GM10248 (cell line): Measurements from ENCODE around the gene CHRNA4.
"Not testable (repeated sequence)": the region's sequence is repeated elsewhere in the genome, so short reads cannot be mapped to it uniquely, and the experiment has no call there.

Source experiments
- CTCF ChIA-PET: fragments of 300-600 bp; sonication (Branson Sonifier 250); formaldehyde crosslinking; extraction: SDS; loops from one replicate; lab custom pipeline; 2021; ENCODE audit warnings: antibody characterized with exemption; lab: Yijun Ruan, JAX
- POLR2A ChIA-PET: fragments of 350-650 bp; sonication (Branson Sonifier 250); formaldehyde crosslinking; extraction: SDS; loops from one replicate; lab custom pipeline; 2020; ENCODE audit warnings: antibody characterized with exemption; lab: Yijun Ruan, JAX
- DNase-seq: peaks from one replicate; pipeline ENCODE4 v3.0.0; 2012; ENCODE audit errors: extremely low spot score
- TF ChIP-seq, protein P1 (sequence below): IDR thresholded peaks from 2 replicates; pipeline ENCODE4 v1.5.1; 2012; ENCODE audit warnings: mild to moderate bottlenecking, low read depth; ENCODE audit errors: extremely low read depth, missing control alignments, control extremely low read depth

CHRNA4 gene

GRCh38 chr20:63384336-63384735 lies 23.2 kb upstream of the CHRNA4 start:
- CTCF ChIA-PET: interaction anchor here (0.9 kb wide), 1 partner anchor 75 kb away, joined by 4 read pairs; no protein-coding TSS in a partner anchor
- TF ChIP-seq, protein P1, sequence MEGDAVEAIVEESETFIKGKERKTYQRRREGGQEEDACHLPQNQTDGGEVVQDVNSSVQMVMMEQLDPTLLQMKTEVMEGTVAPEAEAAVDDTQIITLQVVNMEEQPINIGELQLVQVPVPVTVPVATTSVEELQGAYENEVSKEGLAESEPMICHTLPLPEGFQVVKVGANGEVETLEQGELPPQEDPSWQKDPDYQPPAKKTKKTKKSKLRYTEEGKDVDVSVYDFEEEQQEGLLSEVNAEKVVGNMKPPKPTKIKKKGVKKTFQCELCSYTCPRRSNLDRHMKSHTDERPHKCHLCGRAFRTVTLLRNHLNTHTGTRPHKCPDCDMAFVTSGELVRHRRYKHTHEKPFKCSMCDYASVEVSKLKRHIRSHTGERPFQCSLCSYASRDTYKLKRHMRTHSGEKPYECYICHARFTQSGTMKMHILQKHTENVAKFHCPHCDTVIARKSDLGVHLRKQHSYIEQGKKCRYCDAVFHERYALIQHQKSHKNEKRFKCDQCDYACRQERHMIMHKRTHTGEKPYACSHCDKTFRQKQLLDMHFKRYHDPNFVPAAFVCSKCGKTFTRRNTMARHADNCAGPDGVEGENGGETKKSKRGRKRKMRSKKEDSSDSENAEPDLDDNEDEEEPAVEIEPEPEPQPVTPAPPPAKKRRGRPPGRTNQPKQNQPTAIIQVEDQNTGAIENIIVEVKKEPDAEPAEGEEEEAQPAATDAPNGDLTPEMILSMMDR: no peak
- no peak for DNase-seq
- POLR2A ChIA-PET: no interaction called here

- no peak for DNase-seq
- ChIA-PET POLR2A (no interaction called here), CTCF (interaction anchor here (0.9 to 3.7 kb wide), 3 partner anchors 73 to 160 kb away, joined by 4 to 35 read pairs (median 18); no protein-coding TSS in a partner anchor)
- TF ChIP-seq, protein P1: no peak
These were observed 22.4 kb upstream of the CHRNA4 start for GRCh38 chr20:63383556-63383955.

- CTCF ChIA-PET: interaction anchor here (0.7 to 3.7 kb wide), 10 partner anchors 11 to 159 kb away, joined by 3 to 35 read pairs (median 6); no protein-coding TSS in a partner anchor
- POLR2A ChIA-PET: no interaction called here
- no peak for DNase-seq
These were observed 21.6 kb upstream of the CHRNA4 start for GRCh38 chr20:63382551-63383300.

DNA sequence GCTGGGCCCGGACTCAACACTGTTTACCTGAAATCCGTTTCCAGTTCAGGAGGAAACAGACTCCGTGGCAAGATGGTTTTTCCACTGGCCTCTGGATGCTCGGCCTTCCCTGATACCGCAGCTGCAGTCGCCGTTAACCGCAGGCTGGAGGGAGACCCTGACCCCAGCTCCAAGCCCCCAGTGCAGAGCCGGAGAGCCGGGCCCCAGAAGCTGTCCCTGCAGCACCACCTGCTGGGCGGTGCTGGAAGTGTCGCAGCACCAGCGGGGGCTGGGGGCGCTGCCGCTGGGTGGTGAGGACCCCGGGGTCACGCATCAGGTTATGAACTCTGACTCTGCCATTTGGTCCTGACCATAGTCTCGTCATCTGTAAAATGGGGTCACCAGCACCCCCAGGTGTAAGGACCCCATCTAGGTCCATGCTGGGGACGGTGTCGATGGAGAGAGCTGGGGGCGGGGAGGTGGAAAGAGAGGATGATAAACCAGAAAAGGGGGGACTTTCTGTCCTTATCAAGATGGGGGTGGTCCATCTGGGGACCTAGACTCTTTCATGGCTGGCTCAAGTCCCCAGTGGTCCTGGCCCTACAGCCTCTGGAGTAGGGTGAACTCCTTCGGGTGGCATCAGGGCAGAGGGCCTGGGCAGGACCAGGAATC lies 20.8 kb upstream of the CHRNA4 start:
- TF ChIP-seq, protein P1: peak; percentile 82
- ChIA-PET POLR2A (no interaction called here), CTCF (interaction anchor here (0.7 to 3.7 kb wide), 15 partner anchors 11 to 158 kb away, joined by 3 to 35 read pairs (median 4); partner anchors contain the start of gene BIRC7)
- peak; percentile 77 for DNase-seq

More at GRCh38 chr20:63382551-63383300, 21.6 kb upstream of the CHRNA4 start:
- TF ChIP-seq, protein P1: no peak

- no peak for DNase-seq
- TF ChIP-seq, protein P1: no peak
- CTCF ChIA-PET: interaction anchor here (1.1 to 3.7 kb wide), 9 partner anchors 10 to 157 kb away, joined by 3 to 35 read pairs (median 7); partner anchors contain the start of gene BIRC7
- POLR2A ChIA-PET: no interaction called here
These were observed 19.3 kb upstream of the CHRNA4 start for GRCh38 chr20:63380346-63380870.

DNA sequence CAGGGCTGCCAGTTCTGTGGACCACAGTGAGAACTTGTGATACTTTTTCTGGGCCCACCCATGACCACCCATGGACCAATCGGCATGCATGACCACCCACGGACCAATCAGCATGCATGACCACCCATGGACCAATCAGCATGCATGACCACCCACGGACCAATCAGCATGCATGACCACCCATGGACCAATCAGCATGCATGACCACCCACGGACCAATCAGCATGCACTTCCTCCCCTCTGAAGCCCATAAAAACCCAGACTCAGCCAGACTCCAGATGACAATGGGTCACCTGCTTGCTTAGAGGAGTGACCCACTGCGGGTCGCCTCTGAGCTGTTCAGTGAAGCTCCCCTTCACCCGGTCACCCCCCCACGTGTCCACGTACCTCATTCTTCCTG lies 18.7 kb upstream of the CHRNA4 start:
- CTCF ChIA-PET: interaction anchor here (3.7 kb wide), 1 partner anchor 156 kb away, joined by 35 read pairs; no protein-coding TSS in a partner anchor
- POLR2A ChIA-PET, DNase-seq: not testable (repeated sequence)
